Endodermal cell (in vitro differentiated cells): ENCODE results near the gene LMF1. TPM values are rescaled to one million over a fixed set of nuclear protein-coding genes. Genes with fewer than 3 reads are reported as not detected.
A peak's percentile ranks its signal among the peaks of the same experiment; 100 is the strongest.

Source experiments
- DNase-seq: peaks from one replicate; pipeline ENCODE4 v3.0.0-alpha.2; 2017
- H3K27ac ChIP-seq: 2 replicates; pipeline ENCODE4 v1.5.1; 2013; ENCODE audit warnings: mild to moderate bottlenecking, low read depth, low read length, moderate library complexity
- H3K27me3 ChIP-seq: 2 replicates; pipeline ENCODE4 v1.6.1; 2013; ENCODE audit warnings: mild to moderate bottlenecking, low read length, moderate library complexity; ENCODE audit not compliant: insufficient read depth, control insufficient read depth, poor library complexity, severe bottlenecking
- H3K36me3 ChIP-seq: 2 replicates; pipeline ENCODE4 v1.7.0; 2013; ENCODE audit warnings: mild to moderate bottlenecking, low read length, moderate library complexity; ENCODE audit not compliant: control insufficient read depth, insufficient read depth
- H3K4me1 ChIP-seq: one replicate; pipeline ENCODE4 v1.7.0; 2013; ENCODE audit warnings: low read length; ENCODE audit not compliant: control insufficient read depth, insufficient read depth
- H3K4me3 ChIP-seq: 2 replicates; pipeline ENCODE4 v1.5.1; 2013; ENCODE audit warnings: mild to moderate bottlenecking, low read length, moderate library complexity
- H3K9ac ChIP-seq: 2 replicates; pipeline ENCODE4 v1.6.1; 2013; ENCODE audit warnings: mild to moderate bottlenecking, low read length, moderate library complexity; ENCODE audit not compliant: poor library complexity, severe bottlenecking; ENCODE audit errors: extremely low read depth
- H3K9me3 ChIP-seq: 2 replicates; pipeline ENCODE4 v1.6.1; 2013; ENCODE audit warnings: mild to moderate bottlenecking, low read length, moderate library complexity; ENCODE audit not compliant: control insufficient read depth
- H3K27ac Mint-ChIP-seq: 2 replicates; pipeline ENCODE4 v1.8.0; 2020; ENCODE audit warnings: mixed read lengths
- H3K27me3 Mint-ChIP-seq: 2 replicates; pipeline ENCODE4 v1.8.0; 2021; ENCODE audit warnings: mild to moderate bottlenecking, mixed read lengths; ENCODE audit not compliant: insufficient read depth
- H3K36me3 Mint-ChIP-seq: 2 replicates; pipeline ENCODE4 v1.8.0; 2020; ENCODE audit warnings: low read depth, mixed read lengths
- H3K4me1 Mint-ChIP-seq: 2 replicates; pipeline ENCODE4 v1.8.0; 2020; ENCODE audit warnings: mixed read lengths
- H3K4me3 Mint-ChIP-seq: 2 replicates; pipeline ENCODE4 v1.8.0; 2020; ENCODE audit warnings: mild to moderate bottlenecking, moderate library complexity, mixed read lengths
- H3K9me3 Mint-ChIP-seq: 2 replicates; pipeline ENCODE4 v1.8.0; 2020; ENCODE audit warnings: mild to moderate bottlenecking, mixed read lengths
- WGBS, 2 experiments: methylation state at CpG; one replicate each; pipeline versions ENCODE4 v1.1.5 to v1.1.7; 2013; ENCODE audit warnings: missing lambda C conversion rate in 2 of 2, mixed read lengths in 1 of 2; ENCODE audit not compliant: insufficient coverage in 1 of 2, insufficient read length in 1 of 2; 5-methylcytosine and 5-hydroxymethylcytosine counted together
- total RNA-seq, 2 donors: library from RNA; stranded (reverse); fragmentation: NEBNext Ultra II Directional in 1 of 2; extraction: Animal tissue kit (Norgen Biotek cat#: 25700) in 1 of 2; gene quantifications; 2 replicates in 1 of 2; 3 replicates in 1 of 2; pipeline ENCODE4 v1.2.1, GENCODE V29; 2021
- TF ChIP-seq, protein P1 (sequence below): fragments of 200-600 bp; sonication (generic); conservative IDR thresholded peaks from 2 replicates; pipeline ENCODE4 v1.5.0; 2021; ENCODE audit warnings: antibody characterized with exemption, mild to moderate bottlenecking

LMF1 gene
- total RNA-seq, 2 donors from 2014 or later, result 13.7 to 15.1 TPM

GRCh38 chr16:995087-995486, 24.3 kb upstream of the LMF1 start:
- peaks cover 7% of the 10 kb centered on the region for H3K9me3 ChIP-seq
- H3K4me1 ChIP-seq, result peaks cover 10% of the 10 kb centered on the region
- no peak overlapping the region for H3K4me3 ChIP-seq
- 81% methylated on average over 3 of the region's 3 CpGs; no CpG with 5 or more reads in 1 of the 2 experiments for WGBS, 2 experiments
- Mint-ChIP-seq H3K27me3 (peaks cover 9% of the 10 kb centered on the region), H3K27ac (no peak overlapping the region), H3K36me3 (no peaks in the 10 kb centered on the region), H3K4me1 (peaks cover 2% of the 10 kb centered on the region), H3K4me3 (no peak overlapping the region), H3K9me3 (no peaks in the 10 kb centered on the region)
- no peaks in the 10 kb centered on the region for H3K36me3 ChIP-seq
- no peak overlapping the region for H3K9ac ChIP-seq
- H3K27me3 ChIP-seq, result no peaks in the 10 kb centered on the region
- no peak for DNase-seq
- no peak overlapping the region for H3K27ac ChIP-seq
- TF ChIP-seq, protein P1, sequence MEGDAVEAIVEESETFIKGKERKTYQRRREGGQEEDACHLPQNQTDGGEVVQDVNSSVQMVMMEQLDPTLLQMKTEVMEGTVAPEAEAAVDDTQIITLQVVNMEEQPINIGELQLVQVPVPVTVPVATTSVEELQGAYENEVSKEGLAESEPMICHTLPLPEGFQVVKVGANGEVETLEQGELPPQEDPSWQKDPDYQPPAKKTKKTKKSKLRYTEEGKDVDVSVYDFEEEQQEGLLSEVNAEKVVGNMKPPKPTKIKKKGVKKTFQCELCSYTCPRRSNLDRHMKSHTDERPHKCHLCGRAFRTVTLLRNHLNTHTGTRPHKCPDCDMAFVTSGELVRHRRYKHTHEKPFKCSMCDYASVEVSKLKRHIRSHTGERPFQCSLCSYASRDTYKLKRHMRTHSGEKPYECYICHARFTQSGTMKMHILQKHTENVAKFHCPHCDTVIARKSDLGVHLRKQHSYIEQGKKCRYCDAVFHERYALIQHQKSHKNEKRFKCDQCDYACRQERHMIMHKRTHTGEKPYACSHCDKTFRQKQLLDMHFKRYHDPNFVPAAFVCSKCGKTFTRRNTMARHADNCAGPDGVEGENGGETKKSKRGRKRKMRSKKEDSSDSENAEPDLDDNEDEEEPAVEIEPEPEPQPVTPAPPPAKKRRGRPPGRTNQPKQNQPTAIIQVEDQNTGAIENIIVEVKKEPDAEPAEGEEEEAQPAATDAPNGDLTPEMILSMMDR, result no peak

DNA sequence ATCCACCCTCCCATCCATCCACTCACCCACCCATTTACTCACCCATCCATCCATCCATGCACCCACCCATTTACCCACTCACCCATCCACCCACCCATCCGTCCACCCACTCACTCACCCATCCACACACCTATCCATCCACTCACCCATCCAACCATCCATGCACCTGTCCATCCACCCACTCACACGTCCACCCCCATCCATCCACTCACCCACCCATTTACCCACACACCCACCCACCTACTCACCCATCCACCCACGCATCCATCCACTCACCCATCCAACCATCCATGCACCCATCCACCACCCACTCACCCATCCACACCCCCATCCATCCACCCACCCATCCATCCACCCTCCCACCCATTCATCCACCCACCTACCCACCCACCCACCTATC, 22.9 kb upstream of the LMF1 start:
- Histone ChIP-seq H3K27me3 (no peaks in the 10 kb centered on the region), H3K4me3 (no peak overlapping the region), H3K27ac (no peak overlapping the region), H3K9me3 (peaks cover 7% of the 10 kb centered on the region), H3K4me1 (peaks cover 10% of the 10 kb centered on the region), H3K36me3 (no peaks in the 10 kb centered on the region), H3K9ac (no peak overlapping the region)
- Mint-ChIP-seq H3K36me3 (no peaks in the 10 kb centered on the region), H3K9me3 (no peaks in the 10 kb centered on the region), H3K4me3 (no peak overlapping the region), H3K27ac (no peak overlapping the region), H3K27me3 (peaks cover 9% of the 10 kb centered on the region), H3K4me1 (peaks cover 2% of the 10 kb centered on the region)
- TF ChIP-seq, protein P1, result no peak
- DNase-seq, result no peak
- 79 to 80% methylated on average over 1 to 3 of the region's 3 CpGs for WGBS, 2 experiments

GRCh38 chr16:991773-992172, 21.0 kb upstream of the LMF1 start:
- H3K27ac ChIP-seq, result peak overlapping the region; percentile 75
- Mint-ChIP-seq H3K4me1 (no peaks in the 10 kb centered on the region), H3K27me3 (peaks cover 9% of the 10 kb centered on the region), H3K9me3 (no peaks in the 10 kb centered on the region), H3K27ac (no peak overlapping the region), H3K36me3 (no peaks in the 10 kb centered on the region), H3K4me3 (no peak overlapping the region)
- H3K9me3 ChIP-seq, result peaks cover 7% of the 10 kb centered on the region
- H3K27me3 ChIP-seq, result no peaks in the 10 kb centered on the region
- 76 to 79% methylated on average over 7 to 9 of the region's 9 CpGs for WGBS, 2 experiments
- DNase-seq, result no peak
- H3K36me3 ChIP-seq, result no peaks in the 10 kb centered on the region
- H3K4me1 ChIP-seq, result no peaks in the 10 kb centered on the region
- no peak overlapping the region for H3K9ac ChIP-seq
- no peak overlapping the region for H3K4me3 ChIP-seq
- TF ChIP-seq, protein P1, result no peak
